ENCODE results near the gene CYBA. TPM values are rescaled to one million over a fixed set of nuclear protein-coding genes. Genes with fewer than 3 reads are reported as not detected.

Gene CYBA
- total and polyA plus RNA-seq, 9 of the 15 experiments (the other 6 are each of a cell fraction or from before 2014, with no cell fraction given): 0.34 to 683 (median 93.0) TPM

DNA sequence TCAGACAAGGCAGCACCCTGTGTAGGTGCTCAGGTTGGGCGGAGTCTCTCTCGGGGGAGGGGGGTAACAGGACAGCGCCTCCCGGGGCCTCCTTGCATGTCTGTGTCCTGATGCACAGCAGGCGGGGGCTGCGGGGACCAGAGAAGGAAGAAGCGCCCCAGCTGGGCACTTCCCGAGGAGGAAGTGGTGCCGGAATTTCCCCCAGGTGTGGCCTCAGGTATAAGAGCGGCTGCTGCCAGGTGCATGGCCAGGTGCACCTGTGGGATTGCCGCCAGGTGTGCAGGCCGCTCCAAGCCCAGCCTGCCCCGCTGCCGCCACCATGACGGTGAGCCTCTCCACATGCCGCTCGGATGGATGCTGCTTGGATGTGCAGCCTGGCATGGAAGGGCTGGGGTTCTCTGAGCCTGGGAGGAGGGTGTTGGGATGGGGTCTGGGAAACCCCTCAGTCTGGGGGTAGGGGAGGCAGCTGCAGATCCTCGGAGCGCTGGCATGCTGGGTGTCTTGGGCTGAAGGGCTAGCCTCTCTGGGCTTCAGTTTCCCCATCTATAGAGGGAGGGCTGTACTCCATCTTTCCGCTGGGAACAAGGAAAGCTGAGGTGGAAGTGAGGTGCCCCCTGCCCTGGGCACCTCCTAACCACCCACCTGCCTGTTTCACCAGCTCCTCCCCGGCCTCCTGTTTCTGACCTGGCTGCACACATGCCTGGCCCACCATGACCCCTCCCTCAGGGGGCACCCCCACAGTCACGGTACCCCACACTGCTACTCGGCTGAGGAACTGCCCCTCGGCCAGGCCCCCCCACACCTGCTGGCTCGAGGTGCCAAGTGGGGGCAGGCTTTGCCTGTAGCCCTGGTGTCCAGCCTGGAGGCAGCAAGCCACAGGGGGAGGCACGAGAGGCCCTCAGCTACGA is 12.3 kb downstream of the CYBA start, which contains the start of gene IL17C:
IL17C (plus strand) TSS at position 250 of the 908 bp plus-strand sequence; CDS start at position 320, 70 bp downstream.
- Histone ChIP-seq H3K4me3 (no peak within 1 kb of the TSS), H3K9me3 (replicated peaks; ENCODE audit: control insufficient read depth, insufficient read depth, low read depth, low read length) (no peaks in the 10 kb centered on the region), H3K79me2 (ENCODE audit: control insufficient read depth, insufficient read depth, low read length) (no peaks in the 10 kb centered on the region), H4K20me1 (replicated peaks; ENCODE audit: control insufficient read depth, insufficient read depth, low read length) (peaks cover 10% of the 10 kb centered on the region; the same call in 1 of the 2 replicates), H2AFZ (ENCODE audit: low read depth, low read length) (peak within 1 kb of the TSS; percentile 47; the same call in 1 of the 2 replicates), H3K4me2 (ENCODE audit: insufficient read depth, low read length) (no peak within 1 kb of the TSS), H3K4me1 (replicated peaks in 1 of 2; ENCODE audit: control insufficient read depth in 2 of 2, insufficient read depth in 2 of 2, low read length in 2 of 2) (peaks cover 18 to 84% of the 10 kb centered on the region in 2 experiments), H3K27me3 (ENCODE audit: control insufficient read depth in 2 of 2, insufficient read depth in 2 of 2, low read length in 2 of 2) (peaks cover 13 to 18% of the 10 kb centered on the region in 2 experiments; a peak in 3 of 5 replicates), H3K9ac (ENCODE audit: insufficient read depth in 1 of 2, low read depth in 2 of 2, low read length in 2 of 2) (peak within 1 kb of the TSS in 1 of 2 experiments; percentile 81; a peak in 2 of 4 replicates), H3K27ac (ENCODE audit: extremely low read depth, low read depth, low read length) (no peak within 1 kb of the TSS), H3K36me3 (ENCODE audit: control insufficient read depth, insufficient read depth, low read length) (peaks cover 5% of the 10 kb centered on the region; the same call in 1 of the 3 replicates), H3K9me1 (ENCODE audit: control insufficient read depth, insufficient read depth, low read length) (no peaks in the 10 kb centered on the region)
- WGBS (ENCODE audit: insufficient coverage, low coverage, missing lambda C conversion rate): 43% methylated on average over 22 of the region's 27 CpGs
- no peak for FAIRE-seq
- DNase-seq (ENCODE audit: extremely low read depth in 1 of 4, low spot score in 3 of 4): peak in 3 of 4 experiments; percentile 52 to 59 (median 54)
- intact Hi-C loops (cut with micrococcal nuclease): no loop called here
- ChIA-PET POLR2A (interaction anchor here (0.7 to 2.7 kb wide), 7 partner anchors 9 to 57 kb away, joined by 3 to 13 read pairs (median 4); no protein-coding TSS in a partner anchor), CTCF (ENCODE audit: low intra/inter-chr PET ratio) (no interaction called here)
- TF ChIP-seq ZNF511 (CRISPR knock-in tag; IDR thresholded peaks at IDR 0.05) (0 out of 2 replicates have a peak, but pooled peaks have one; percentile 30), MTA1 (IDR thresholded peaks at IDR 0.05; ENCODE audit: borderline replicate concordance) (no peak), ZEB2 (IDR thresholded peaks at IDR 0.05) (0 out of 2 replicates have a peak, but pooled peaks have one; percentile 53), PCBP1 (IDR thresholded peaks at IDR 0.05; ENCODE audit: low read depth, low read length, poor library complexity, severe bottlenecking) (peak; percentile 75), POLR2G (IDR thresholded peaks at IDR 0.05; ENCODE audit: low read depth, low read length) (0 out of 2 replicates have a peak, but pooled peaks have one; percentile 3), MTA2 (IDR thresholded peaks at IDR 0.05; ENCODE audit: low read depth) (no peak), ZNF740 (CRISPR knock-in tag; IDR thresholded peaks at IDR 0.05) (peak; percentile 91), ZNF740 (tag; IDR thresholded peaks at IDR 0.05) (no peak), ZFP36 (IDR thresholded peaks at IDR 0.05; ENCODE audit: low read depth, low read length, partially characterized antibody) (peak; percentile 57), ZC3H4 (CRISPR knock-in tag; IDR thresholded peaks at IDR 0.05; ENCODE audit: borderline replicate concordance) (peak; percentile 59; the same call in 1 of the 2 replicates), ZNF785 (CRISPR knock-in tag; IDR thresholded peaks at IDR 0.05) (no peak)
- in situ Hi-C loops (cut with MboI): no loop called here
- no peak for ATAC-seq
- no TSS peak for BruUV-seq (replicated peaks)
